Ectodermal cell (in vitro differentiated cells): ENCODE measurements around the gene HCN2.
"Not testable (repeated sequence)": the region's sequence is repeated elsewhere in the genome, so short reads cannot be mapped to it uniquely, and the experiment has no call there.

ENCODE experiments used
- H3K27ac ChIP-seq: 2 replicates; pipeline ENCODE4 v1.7.0; 2013; ENCODE audit warnings: mild to moderate bottlenecking, low read depth, low read length; ENCODE audit not compliant: insufficient read depth, poor library complexity, severe bottlenecking
- H3K27me3 ChIP-seq: 2 replicates; pipeline ENCODE4 v1.7.0; 2013; ENCODE audit warnings: mild to moderate bottlenecking, low read length; ENCODE audit not compliant: insufficient read depth, control insufficient read depth, poor library complexity, severe bottlenecking
- H3K36me3 ChIP-seq: one replicate; pipeline ENCODE4 v1.7.0; 2013; ENCODE audit warnings: low read length; ENCODE audit not compliant: control insufficient read depth, insufficient read depth
- H3K4me1 ChIP-seq: one replicate; pipeline ENCODE4 v1.7.0; 2013; ENCODE audit warnings: low read length; ENCODE audit not compliant: control insufficient read depth, insufficient read depth
- H3K4me3 ChIP-seq: 2 replicates; pipeline ENCODE4 v1.7.0; 2013; ENCODE audit warnings: low read depth, low read length, control low read depth; ENCODE audit not compliant: insufficient read depth
- H3K9me3 ChIP-seq: 2 replicates; pipeline ENCODE4 v1.7.0; 2013; ENCODE audit warnings: mild to moderate bottlenecking, low read length, moderate library complexity; ENCODE audit not compliant: control insufficient read depth
- WGBS, 2 experiments: methylation state at CpG; one replicate each; pipeline ENCODE4 v1.1.7; 2013; ENCODE audit warnings: missing lambda C conversion rate in 2 of 2; 5-methylcytosine and 5-hydroxymethylcytosine counted together

The HCN2 gene

GRCh38 chr19:604355-604754 is 14.7 kb downstream of the HCN2 start:
- WGBS, 2 experiments = 93 to 95% methylated on average over 11 of the region's 11 CpGs
- no peaks in the 10 kb centered on the region for H3K9me3 ChIP-seq
- H3K27ac ChIP-seq = no peak overlapping the region
- no peaks in the 10 kb centered on the region for H3K27me3 ChIP-seq
- no peaks in the 10 kb centered on the region for H3K4me1 ChIP-seq
- no peak overlapping the region for H3K4me3 ChIP-seq
- no peaks in the 10 kb centered on the region for H3K36me3 ChIP-seq

GRCh38 chr19:605061-605971 is 15.6 kb downstream of the HCN2 start:
- H3K4me3 ChIP-seq = not testable (repeated sequence)

GRCh38 chr19:607301-608154 is 17.8 kb downstream of the HCN2 start:
- peaks cover 3% of the 10 kb centered on the region for H3K4me1 ChIP-seq
- H3K36me3 ChIP-seq = no peaks in the 10 kb centered on the region
- 93 to 94% methylated on average over 30 of the region's 30 CpGs for WGBS, 2 experiments
- H3K27ac ChIP-seq = no peak overlapping the region
- H3K4me3 ChIP-seq = no peak overlapping the region
- no peaks in the 10 kb centered on the region for H3K27me3 ChIP-seq
- H3K9me3 ChIP-seq = no peaks in the 10 kb centered on the region

More at GRCh38 chr19:605061-605971, 15.6 kb downstream of the HCN2 start:
- H3K36me3 ChIP-seq, H3K27ac ChIP-seq, H3K4me1 ChIP-seq, H3K9me3 ChIP-seq, H3K27me3 ChIP-seq: not testable (repeated sequence)
- 84 to 89% methylated on average over 18 to 22 of the region's 34 CpGs for WGBS, 2 experiments

- no peak overlapping the region for H3K4me3 ChIP-seq
- no peaks in the 10 kb centered on the region for H3K36me3 ChIP-seq
- WGBS, 2 experiments = 88% methylated on average over 30 of the region's 30 CpGs
Observed at GRCh38 chr19:608155-609003, 18.7 kb downstream of the HCN2 start.

GRCh38 chr19:609004-609346 is 19.3 kb downstream of the HCN2 start:
- H3K9me3 ChIP-seq = no peaks in the 10 kb centered on the region
- H3K36me3 ChIP-seq = no peaks in the 10 kb centered on the region
- no peak overlapping the region for H3K27ac ChIP-seq
- H3K4me1 ChIP-seq = peaks cover 3% of the 10 kb centered on the region
- WGBS, 2 experiments = 95 to 96% methylated on average over 22 of the region's 22 CpGs
- no peak overlapping the region for H3K4me3 ChIP-seq
- no peaks in the 10 kb centered on the region for H3K27me3 ChIP-seq

More at GRCh38 chr19:608155-609003, 18.7 kb downstream of the HCN2 start:
- H3K27me3 ChIP-seq = no peaks in the 10 kb centered on the region
- no peak overlapping the region for H3K27ac ChIP-seq
- peaks cover 3% of the 10 kb centered on the region for H3K4me1 ChIP-seq
- no peaks in the 10 kb centered on the region for H3K9me3 ChIP-seq

- H3K27me3 ChIP-seq = peaks cover under 1% of the 10 kb centered on the region
- H3K27ac ChIP-seq = no peak overlapping the region
- peaks cover 3% of the 10 kb centered on the region for H3K4me1 ChIP-seq
- H3K9me3 ChIP-seq = no peaks in the 10 kb centered on the region
- peaks cover 7% of the 10 kb centered on the region for H3K36me3 ChIP-seq
- no peak overlapping the region for H3K4me3 ChIP-seq
- WGBS, 2 experiments = 86 to 89% methylated on average over 38 of the region's 38 CpGs
Observed at GRCh38 chr19:610071-610800, 20.6 kb downstream of the HCN2 start.

GRCh38 chr19:610801-611480 is 21.3 kb downstream of the HCN2 start:
- H3K9me3 ChIP-seq = no peaks in the 10 kb centered on the region
- H3K27me3 ChIP-seq = peaks cover 5% of the 10 kb centered on the region
- 66 to 73% methylated on average over 36 of the region's 36 CpGs for WGBS, 2 experiments
- H3K4me3 ChIP-seq = no peak overlapping the region
- H3K27ac ChIP-seq = no peak overlapping the region
- peaks cover 3% of the 10 kb centered on the region for H3K4me1 ChIP-seq
- H3K36me3 ChIP-seq = peaks cover 7% of the 10 kb centered on the region

GRCh38 chr19:611481-611868 is 21.8 kb downstream of the HCN2 start:
- H3K27ac ChIP-seq = no peak overlapping the region
- H3K27me3 ChIP-seq = peaks cover 5% of the 10 kb centered on the region
- WGBS, 2 experiments = 87 to 90% methylated on average over 13 of the region's 13 CpGs

GRCh38 chr19:612941-613340 is 23.3 kb downstream of the HCN2 start:
- Histone ChIP-seq H3K27ac (no peak overlapping the region), H3K36me3 (peaks cover 8% of the 10 kb centered on the region), H3K4me3 (no peak overlapping the region), H3K27me3 (peaks cover 5% of the 10 kb centered on the region), H3K9me3 (no peaks in the 10 kb centered on the region), H3K4me1 (peaks cover 3% of the 10 kb centered on the region)
- WGBS, 2 experiments = 93 to 95% methylated on average over 33 of the region's 33 CpGs

More at GRCh38 chr19:611481-611868, 21.8 kb downstream of the HCN2 start:
- H3K4me3 ChIP-seq = no peak overlapping the region
- no peaks in the 10 kb centered on the region for H3K9me3 ChIP-seq
- peaks cover 3% of the 10 kb centered on the region for H3K4me1 ChIP-seq
- peaks cover 7% of the 10 kb centered on the region for H3K36me3 ChIP-seq
